Stimulated activated CD4-positive, alpha-beta T cell treated with anti-CD3 and anti-CD28 coated beads, Interleukin-1b, Interleukin-23, amount 100 ng/mL, for 1 hour (primary cell): ENCODE results near the gene CDC42.
A peak's percentile ranks its signal among the peaks of the same experiment; 100 is the strongest.

ENCODE experiments used
- DNase-seq, 2 donors: peaks; one replicate each; pipeline ENCODE4 v3.0.0-alpha.2; 2020; ENCODE audit warnings: low read depth in 2 of 2

Gene CDC42

GRCh38 chr1:22128392-22128791 is 75.9 kb downstream of the CDC42 start:
- DNase-seq: no peak

GRCh38 chr1:22129501-22130117 is 77.1 kb downstream of the CDC42 start:
- no peak for DNase-seq

- DNase-seq: no peak
Measured at GRCh38 chr1:22131062-22131461, 78.6 kb downstream of the CDC42 start.

GRCh38 chr1:22131875-22132486 is 79.5 kb downstream of the CDC42 start:
- DNase-seq: peak; percentile 4 to 21

GRCh38 chr1:22132517-22133235 is 80.2 kb downstream of the CDC42 start:
- no peak for DNase-seq

- DNase-seq: no peak
Measured at GRCh38 chr1:22133247-22133930, 80.9 kb downstream of the CDC42 start.

GRCh38 chr1:22133931-22134324 is 81.4 kb downstream of the CDC42 start:
- DNase-seq: no peak

GRCh38 chr1:22137004-22137720 is 84.7 kb downstream of the CDC42 start:
- DNase-seq: no peak

- DNase-seq: no peak
Measured at GRCh38 chr1:22139066-22139594, 86.6 kb downstream of the CDC42 start.

GRCh38 chr1:22139817-22140216 is 87.3 kb downstream of the CDC42 start:
- DNase-seq: no peak
